ENCODE measurements around the gene ACBD6. TPM values are rescaled to one million over a fixed set of nuclear protein-coding genes. Genes with fewer than 3 reads are reported as not detected.

Gene ACBD6
- total and polyA plus RNA-seq, 8 donors = 8.9 to 48.8 (median 37.7) TPM

GRCh38 chr1:180535418-180535999 lies 33.1 kb upstream of the ACBD6 start:
- Histone ChIP-seq H3K27me3 (peaks cover 0 to 8% (median 0%) of the 10 kb centered on the region in 3 donors), H3K4me1 (peaks cover 0 to 6% (median 0%) of the 10 kb centered on the region in 4 donors), H3K36me3 (no peaks in the 10 kb centered on the region), H3K27ac (no peak overlapping the region), H3K4me3 (no peak overlapping the region), H3K9me3 (no peaks in the 10 kb centered on the region)
- 85 to 90% (median 89%) methylated on average over 5 of the region's 5 CpGs for WGBS, 5 donors
- no peak for DNase-seq
- TF ChIP-seq POLR2AphosphoS5 (IDR thresholded peaks at IDR 0.05) (no peak), CTCF (IDR thresholded peaks at IDR 0.05) (no peak), EP300 (IDR thresholded peaks at IDR 0.05) (no peak), POLR2A (IDR thresholded peaks at IDR 0.05) (no peak)
- intact Hi-C loops (cut with DNase I; ENCODE audit: low total_unique reads) = no loop called here

- TF ChIP-seq EP300 (IDR thresholded peaks at IDR 0.05) = no peak
- no peak for TF ChIP-seq POLR2AphosphoS5 (IDR thresholded peaks at IDR 0.05)
- TF ChIP-seq POLR2A (IDR thresholded peaks at IDR 0.05) = no peak
- TF ChIP-seq CTCF (IDR thresholded peaks at IDR 0.05) = no peak
- Histone ChIP-seq H3K4me1 (peaks cover 0 to 6% (median 0%) of the 10 kb centered on the region in 4 donors), H3K27ac (no peak overlapping the region), H3K9me3 (no peaks in the 10 kb centered on the region), H3K27me3 (peaks cover 0 to 8% (median 0%) of the 10 kb centered on the region in 3 donors), H3K4me3 (no peak overlapping the region), H3K36me3 (no peaks in the 10 kb centered on the region)
- no peak for DNase-seq
- WGBS, 5 donors = 67 to 78% (median 71%) methylated on average over 7 of the region's 7 CpGs
- intact Hi-C loops (cut with DNase I; ENCODE audit: low total_unique reads) = no loop called here
Observed at GRCh38 chr1:180534214-180534613, 31.8 kb upstream of the ACBD6 start.

GRCh38 chr1:180533266-180533987 lies 31.1 kb upstream of the ACBD6 start:
- intact Hi-C loops (cut with DNase I; ENCODE audit: low total_unique reads) = no loop called here
- peaks cover 0 to 6% (median 0%) of the 10 kb centered on the region in 4 donors for H3K4me1 ChIP-seq
- H3K27ac ChIP-seq = no peak overlapping the region
- no peak for TF ChIP-seq EP300 (IDR thresholded peaks at IDR 0.05)
- peak in 5 of 7 experiments; percentile 65 to 84 (median 73) for TF ChIP-seq CTCF (IDR thresholded peaks at IDR 0.05)
- TF ChIP-seq POLR2AphosphoS5 (IDR thresholded peaks at IDR 0.05) = no peak
- no peak for TF ChIP-seq POLR2A (IDR thresholded peaks at IDR 0.05)
- H3K36me3 ChIP-seq = no peaks in the 10 kb centered on the region
- H3K27me3 ChIP-seq = peaks cover 0 to 8% (median 0%) of the 10 kb centered on the region in 3 donors
- H3K9me3 ChIP-seq = no peaks in the 10 kb centered on the region
- DNase-seq = peak; percentile 71 to 84
- 42 to 49% (median 44%) methylated on average over 10 of the region's 10 CpGs for WGBS, 5 donors
- H3K4me3 ChIP-seq = no peak overlapping the region

- TF ChIP-seq CTCF (IDR thresholded peaks at IDR 0.05) (no peak), POLR2A (IDR thresholded peaks at IDR 0.05) (no peak), EP300 (IDR thresholded peaks at IDR 0.05) (no peak), POLR2AphosphoS5 (IDR thresholded peaks at IDR 0.05) (no peak)
- no peaks in the 10 kb centered on the region for H3K36me3 ChIP-seq
- no peak overlapping the region for H3K27ac ChIP-seq
- H3K4me1 ChIP-seq = peaks cover 0 to 6% (median 0%) of the 10 kb centered on the region in 4 donors
- H3K27me3 ChIP-seq = peaks cover 0 to 8% (median 0%) of the 10 kb centered on the region in 3 donors
- no peak for DNase-seq
- no peaks in the 10 kb centered on the region for H3K9me3 ChIP-seq
- 80 to 91% (median 87%) methylated on average over 5 of the region's 5 CpGs for WGBS, 5 donors
- no peak overlapping the region for H3K4me3 ChIP-seq
- intact Hi-C loops (cut with DNase I; ENCODE audit: low total_unique reads) = no loop called here
Observed at GRCh38 chr1:180532854-180533253, 30.5 kb upstream of the ACBD6 start.

Data from stomach (tissue), 9 donors.